Right lung (tissue), 5 donors: ENCODE data around the gene RIPOR2. TPM values are rescaled to one million over a fixed set of nuclear protein-coding genes. Genes with fewer than 3 reads are reported as not detected.
"Not testable (repeated sequence)": the region's sequence is repeated elsewhere in the genome, so short reads cannot be mapped to it uniquely, and the experiment has no call there.

Experiments
- DNase-seq, 2 donors: peaks; one replicate each; pipeline ENCODE4 v3.0.0-alpha.2; 2013
- polyA plus RNA-seq, 5 donors: library from polyadenylated mRNA; unstranded; fragments of 120-200 nt; gene quantifications; one replicate each; pipeline versions ENCODE4 v1.2.1 to v1.2.3, GENCODE V29; 2013; ENCODE audit warnings: inconsistent platforms in 1 of 5, low replicate concordance in 1 of 5; ENCODE audit not compliant: insufficient read length in 5 of 5, insufficient read depth in 1 of 5

RIPOR2 gene
- polyA plus RNA-seq, 5 donors, result 4.6 to 6.7 (median 5.8) TPM

- not testable (repeated sequence) for DNase-seq
These were observed 169.8 kb downstream of the RIPOR2 start for GRCh38 chr6:24765968-24766367.

- not testable (repeated sequence) for DNase-seq
These were observed 170.6 kb downstream of the RIPOR2 start for GRCh38 chr6:24764833-24765828.

GRCh38 chr6:24763578-24763977, 172.2 kb downstream of the RIPOR2 start:
- peak; percentile 43 to 46 for DNase-seq

- DNase-seq, result no peak
These were observed 173.9 kb downstream of the RIPOR2 start for GRCh38 chr6:24761851-24762250.

- no peak for DNase-seq
These were observed 174.4 kb downstream of the RIPOR2 start for GRCh38 chr6:24761193-24761835.

GRCh38 chr6:24760210-24760609, 175.6 kb downstream of the RIPOR2 start:
- no peak for DNase-seq

- DNase-seq, result no peak
These were observed 176.0 kb downstream of the RIPOR2 start for GRCh38 chr6:24759718-24760117.

GRCh38 chr6:24757611-24758010, 178.1 kb downstream of the RIPOR2 start:
- no peak for DNase-seq

GRCh38 chr6:24755279-24755678, 180.5 kb downstream of the RIPOR2 start:
- no peak for DNase-seq

- not testable (repeated sequence) for DNase-seq
These were observed 181.4 kb downstream of the RIPOR2 start for GRCh38 chr6:24754378-24754777.

Other genes starting within 250 kb of the RIPOR2 start
- 100 to 1,000 TPM; 106 to 135 (median 129) TPM for gene C6orf62, start 216.8 kb downstream of the RIPOR2 start, polyA plus RNA-seq
- gene GMNN, start 161.0 kb downstream of the RIPOR2 start, polyA plus RNA-seq, result 10 to 100 TPM; 31.3 to 50.7 (median 41.3) TPM
- gene ARMH2, start 137.0 kb downstream of the RIPOR2 start, polyA plus RNA-seq, result under 1 TPM in 2 of 5 donors, not detected in 3; 0.23 to 0.29 TPM